Measurements from ENCODE around the gene ZNF425.
"Not testable (repeated sequence)": the region's sequence is repeated elsewhere in the genome, so short reads cannot be mapped to it uniquely, and the experiment has no call there.

Gene ZNF425

DNA sequence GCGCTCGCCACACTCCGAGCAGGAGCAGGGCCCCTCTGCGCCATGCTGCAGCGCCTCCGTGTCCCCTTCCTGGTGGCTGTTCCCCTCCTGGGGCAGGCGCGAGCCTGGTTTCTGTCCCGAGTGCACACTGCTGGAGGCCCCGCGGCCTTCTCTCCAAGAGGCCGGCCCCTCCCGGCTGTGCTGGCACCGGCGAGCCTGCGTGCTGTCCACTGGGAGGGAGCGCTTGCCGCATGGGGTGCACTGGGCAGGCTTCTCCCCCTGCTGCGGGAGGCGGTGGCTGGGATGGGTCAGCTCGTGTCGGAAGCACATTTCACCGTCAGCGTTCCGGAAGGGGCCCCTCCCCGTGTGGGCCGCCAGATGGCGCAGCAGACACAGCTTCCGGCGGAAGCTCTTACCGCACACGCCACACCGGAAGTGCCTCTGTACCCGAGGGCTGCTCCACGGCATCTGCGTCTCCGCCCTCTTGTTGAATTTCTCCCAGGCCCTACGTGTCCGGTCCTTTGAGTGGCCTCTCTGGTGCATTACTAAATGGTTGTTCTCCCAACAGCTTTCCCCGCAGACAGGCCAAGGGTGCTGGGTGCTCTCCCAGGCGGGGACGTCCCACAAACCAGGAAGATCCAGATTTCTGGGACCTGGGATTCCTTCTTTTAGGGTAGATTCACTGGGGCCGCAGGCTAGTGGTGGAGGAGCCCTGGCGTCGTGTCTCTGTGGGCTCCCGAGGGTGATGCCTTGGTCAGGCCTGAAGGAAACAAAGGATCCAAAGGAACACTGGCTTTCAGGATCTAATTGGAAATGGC lies 54.3 kb downstream of the ZNF425 start:
- DNase-seq (ENCODE audit: low spot score): no peak

DNA sequence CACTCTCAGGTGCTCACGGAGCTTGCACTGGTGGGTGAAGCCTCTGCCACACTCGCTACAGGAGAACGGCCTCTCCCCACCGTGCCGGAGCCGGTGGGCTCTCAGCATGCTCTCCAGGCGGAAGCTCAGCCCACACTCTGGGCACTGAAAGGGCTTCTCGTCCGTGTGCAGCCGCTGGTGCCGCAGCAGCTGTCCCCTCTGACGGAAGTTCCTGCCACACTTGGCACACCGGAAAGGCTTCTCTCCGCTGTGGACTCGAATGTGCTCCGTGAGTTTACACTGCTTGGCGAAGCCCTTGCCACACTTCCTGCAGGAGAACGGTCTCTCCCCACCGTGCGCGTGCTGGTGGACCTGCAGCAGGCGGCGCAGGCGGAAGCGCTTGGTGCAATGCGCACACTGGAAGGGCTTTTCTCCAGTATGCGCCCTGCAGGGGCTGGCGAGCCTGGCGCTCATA lies 54.9 kb downstream of the ZNF425 start:
- DNase-seq (ENCODE audit: low spot score): no peak

DNA sequence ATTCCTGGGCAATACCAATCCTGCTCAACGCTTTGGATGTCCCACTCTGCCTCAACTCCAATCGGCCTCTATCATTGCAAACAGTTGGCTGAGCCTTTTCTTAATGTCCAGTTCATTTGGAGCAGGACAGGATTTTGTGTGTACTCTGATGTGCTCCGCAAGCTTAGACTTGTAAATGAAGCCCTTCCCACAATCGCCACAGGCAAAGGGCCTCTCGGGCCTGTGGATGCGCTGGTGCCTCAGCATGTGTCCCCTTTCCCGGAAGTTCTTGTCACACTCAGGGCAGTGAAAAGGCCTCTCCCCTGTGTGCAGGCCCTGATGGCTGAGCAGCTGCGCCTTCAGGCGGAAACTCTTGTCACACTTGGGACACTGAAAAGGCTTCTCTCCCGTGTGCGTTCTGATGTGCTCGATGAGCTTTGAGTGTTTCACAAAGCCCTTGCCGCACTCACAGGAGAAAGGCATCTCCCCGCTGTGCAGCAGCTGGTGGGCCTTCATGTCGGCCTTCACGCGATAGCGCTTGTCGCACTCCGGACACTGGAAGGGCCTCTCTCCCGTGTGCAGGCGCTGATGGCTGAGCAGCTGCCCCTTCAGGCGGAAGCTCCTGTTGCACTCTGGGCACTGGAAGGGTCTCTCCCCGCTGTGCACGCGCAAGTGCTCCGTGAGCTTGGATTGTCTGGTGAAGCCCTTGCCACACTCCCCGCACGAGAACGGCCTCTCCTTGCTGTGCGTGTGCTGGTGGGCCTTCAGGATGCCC lies 55.6 kb downstream of the ZNF425 start:
- no peak for DNase-seq (ENCODE audit: low spot score)

DNA sequence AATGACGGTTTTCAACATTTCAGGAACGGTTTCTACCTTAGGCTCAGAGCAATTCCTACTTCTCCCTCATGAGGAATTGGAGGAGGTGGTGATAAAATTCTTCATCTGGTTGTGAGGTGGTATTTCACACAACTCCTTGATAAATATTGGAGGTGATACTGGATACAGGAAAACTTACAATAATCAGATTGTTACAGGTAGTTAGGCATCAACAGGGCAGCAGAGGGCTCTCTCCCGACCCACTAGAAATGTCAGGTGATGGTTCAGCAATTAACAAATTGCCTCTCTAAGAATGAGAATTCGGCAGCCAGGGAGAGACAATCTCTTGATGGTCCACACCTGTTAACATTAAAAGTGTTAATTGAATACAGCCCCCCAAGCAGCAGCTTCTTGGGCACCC lies 58.3 kb downstream of the ZNF425 start:
- no peak for DNase-seq (ENCODE audit: low spot score)

DNA sequence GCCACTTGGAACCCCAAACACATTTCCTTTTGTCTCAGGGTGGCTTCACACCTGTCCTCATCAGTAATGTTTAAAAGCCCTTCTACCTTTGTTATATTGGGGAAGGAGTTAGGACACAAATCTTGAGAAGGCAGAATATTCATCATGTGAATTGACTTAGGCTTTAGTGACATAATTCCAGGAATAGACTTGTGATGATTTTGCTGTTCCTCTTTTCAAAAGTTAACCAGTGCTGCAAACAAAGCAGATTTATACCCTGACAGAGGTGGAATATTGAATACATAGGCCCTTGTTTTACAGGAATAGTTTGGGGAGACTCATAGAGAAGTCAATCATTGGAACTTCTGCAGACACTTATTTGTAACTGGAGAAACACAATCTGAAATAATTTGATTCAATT lies 62.6 kb downstream of the ZNF425 start:
- no peak for DNase-seq (ENCODE audit: low spot score)

DNA sequence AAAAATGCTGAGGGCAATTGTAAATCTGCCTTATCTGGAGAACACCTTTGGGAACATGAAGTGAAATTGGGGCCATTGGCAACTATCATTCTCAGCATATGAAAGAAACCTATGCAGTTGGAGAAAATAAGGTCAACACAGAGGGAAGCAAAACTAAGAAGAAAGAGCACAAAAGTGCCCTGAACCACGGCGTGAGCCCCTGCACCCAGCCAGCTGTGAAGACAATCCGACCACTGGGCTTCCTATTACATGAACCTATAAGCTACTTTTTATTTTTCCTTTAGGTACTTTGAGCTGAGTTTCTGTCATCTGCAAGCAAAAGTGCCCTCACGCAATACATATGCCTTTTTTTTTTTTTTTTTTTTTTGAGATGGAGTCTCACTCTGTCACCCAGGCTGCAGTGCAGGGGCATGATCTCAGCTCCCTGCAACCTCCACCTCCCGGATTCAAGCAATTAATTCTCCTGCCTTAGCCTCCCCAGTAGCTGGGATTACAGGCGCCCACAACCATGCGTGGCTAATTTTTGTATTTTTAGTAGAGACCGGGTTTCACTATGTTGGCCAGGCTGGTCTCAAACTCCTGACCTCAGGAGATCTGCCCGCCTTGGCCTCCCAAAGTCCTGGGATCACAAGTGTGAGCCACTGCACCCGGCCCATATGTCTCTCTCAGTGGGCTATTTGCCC lies 63.8 kb downstream of the ZNF425 start:
- DNase-seq (ENCODE audit: low spot score): not testable (repeated sequence)

DNA sequence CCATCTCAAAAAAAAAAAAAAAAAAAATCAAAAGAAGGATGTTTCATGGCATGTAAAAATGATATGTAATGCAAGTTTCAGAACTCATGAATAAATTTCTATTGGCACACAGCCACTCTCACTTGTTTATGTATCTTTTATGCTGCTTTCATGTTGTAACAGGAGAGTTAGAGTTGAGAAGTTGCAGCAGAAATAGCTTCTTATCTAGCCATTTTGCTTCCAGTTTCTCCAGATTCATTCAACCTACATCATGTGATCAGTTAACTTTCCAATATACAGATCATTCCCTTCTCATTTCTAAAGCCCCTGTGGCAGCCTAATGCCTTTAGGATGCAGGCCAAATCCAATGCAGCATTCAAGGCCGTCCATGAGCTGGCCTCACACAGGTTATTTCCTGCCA lies 66.0 kb downstream of the ZNF425 start:
- no peak for DNase-seq (ENCODE audit: low spot score)

DNA sequence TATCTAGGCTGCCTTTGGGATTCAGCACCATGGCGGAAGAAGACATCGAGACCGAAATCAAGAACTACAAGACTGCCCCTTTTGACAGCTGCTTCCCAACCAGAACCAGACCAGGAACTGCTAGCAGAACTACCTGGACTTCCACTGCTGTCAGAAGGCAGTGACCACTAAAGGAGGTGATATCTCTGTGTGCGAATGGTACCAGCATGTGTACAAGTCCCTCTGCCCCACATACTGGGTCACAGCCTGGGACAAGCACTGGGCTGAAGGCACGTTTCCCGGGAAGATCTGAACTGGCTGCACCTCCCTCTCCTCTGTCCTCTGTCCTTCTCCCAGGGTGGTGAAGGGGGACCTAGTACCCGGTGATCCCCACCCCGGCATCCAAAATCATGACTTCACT lies 72.2 kb downstream of the ZNF425 start:
- DNase-seq (ENCODE audit: low spot score): no peak

DNA sequence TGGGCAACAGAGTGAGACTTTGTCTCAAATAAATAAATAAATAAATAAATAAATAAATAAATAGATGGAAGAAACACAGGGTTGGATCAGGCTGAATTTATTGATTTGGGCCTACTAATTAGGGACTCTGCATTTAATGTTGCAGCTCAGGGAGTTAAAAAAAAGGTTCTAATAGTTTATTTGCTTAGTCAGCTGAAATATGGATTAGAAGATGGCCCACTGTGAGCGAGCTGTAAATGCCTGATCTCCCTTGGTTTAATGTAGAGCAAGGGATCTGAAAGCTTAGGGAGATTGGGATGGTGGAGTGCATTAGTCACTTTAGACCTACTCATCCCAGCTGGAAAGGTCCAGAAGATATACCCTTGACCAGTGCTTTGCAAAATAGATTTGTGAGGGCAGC lies 72.7 kb downstream of the ZNF425 start:
- no peak for DNase-seq (ENCODE audit: low spot score)

Measured in germinal center (tissue), 1 donor.